ENCODE results near the gene EFHD2. TPM values are rescaled to one million over a fixed set of nuclear protein-coding genes. Genes with fewer than 3 reads are reported as not detected.
A peak's percentile ranks its signal among the peaks of the same experiment; 100 is the strongest.

Gene EFHD2
- polyA plus RNA-seq, 1 donor from 2014 or later: 10.3 TPM

- no peak overlapping the region for H3K4me3 ChIP-seq (ENCODE audit: low read length)
- no peaks in the 10 kb centered on the region for H3K36me3 ChIP-seq (ENCODE audit: insufficient read depth, low read length)
- H3K9me3 ChIP-seq (ENCODE audit: low read length): no peaks in the 10 kb centered on the region
- no peaks in the 10 kb centered on the region for H4K20me1 ChIP-seq (ENCODE audit: insufficient read depth)
- TF ChIP-seq TAF1 (IDR thresholded peaks at IDR 0.05; ENCODE audit: low read depth): no peak
- TF ChIP-seq SMC3 (conservative IDR thresholded peaks at IDR 0.05; ENCODE audit: poor library complexity): no peak
- no peak for TF ChIP-seq RAD21 (conservative IDR thresholded peaks at IDR 0.05)
- TF ChIP-seq EP300 (conservative IDR thresholded peaks at IDR 0.05; ENCODE audit: poor library complexity, severe bottlenecking): no peak
- TF ChIP-seq CTCF (IDR thresholded peaks at IDR 0.05; ENCODE audit: poor library complexity, severe bottlenecking): no peak
- TF ChIP-seq MXI1 (conservative IDR thresholded peaks at IDR 0.05; ENCODE audit: poor library complexity, severe bottlenecking): no peak
- TF ChIP-seq POLR2AphosphoS5 (IDR thresholded peaks at IDR 0.05): no peak
- no peak overlapping the region for H3K4me2 ChIP-seq (ENCODE audit: low read length)
- no peaks in the 10 kb centered on the region for H3F3A ChIP-seq (ENCODE audit: insufficient read depth, low read length, poor library complexity, severe bottlenecking)
- no peak overlapping the region for H3K9ac ChIP-seq (ENCODE audit: low read length)
- no peaks in the 10 kb centered on the region for H3K9me2 ChIP-seq (ENCODE audit: insufficient read depth, low read length)
- no peak overlapping the region for H2AFZ ChIP-seq (ENCODE audit: low read depth, low read length)
- no peak overlapping the region for H3K27ac ChIP-seq (ENCODE audit: low read length)
- H3K27me3 ChIP-seq (ENCODE audit: insufficient read depth, low read depth, low read length): no peaks in the 10 kb centered on the region
- no peaks in the 10 kb centered on the region for H3K79me2 ChIP-seq (replicated peaks; ENCODE audit: insufficient read depth, low read length)
Observed at GRCh38 chr1:15429701-15430149, 20.0 kb downstream of the EFHD2 start.

GRCh38 chr1:15430787-15431570 is 21.3 kb downstream of the EFHD2 start:
- H3K4me2 ChIP-seq (ENCODE audit: low read length): no peak overlapping the region
- H4K20me1 ChIP-seq (ENCODE audit: insufficient read depth): no peaks in the 10 kb centered on the region
- H3K9me3 ChIP-seq (ENCODE audit: low read length): no peaks in the 10 kb centered on the region
- H3K27ac ChIP-seq (ENCODE audit: low read length): no peak overlapping the region
- H3K4me3 ChIP-seq (ENCODE audit: low read length): no peak overlapping the region
- no peaks in the 10 kb centered on the region for H3K9me2 ChIP-seq (ENCODE audit: insufficient read depth, low read length)
- no peaks in the 10 kb centered on the region for H3K27me3 ChIP-seq (ENCODE audit: insufficient read depth, low read depth, low read length)
- H3K9ac ChIP-seq (ENCODE audit: low read length): no peak overlapping the region
- H2AFZ ChIP-seq (ENCODE audit: low read depth, low read length): no peak overlapping the region
- no peaks in the 10 kb centered on the region for H3K36me3 ChIP-seq (ENCODE audit: insufficient read depth, low read length)
- H3F3A ChIP-seq (ENCODE audit: insufficient read depth, low read length, poor library complexity, severe bottlenecking): no peaks in the 10 kb centered on the region
- H3K79me2 ChIP-seq (replicated peaks; ENCODE audit: insufficient read depth, low read length): no peaks in the 10 kb centered on the region
- TF ChIP-seq POLR2AphosphoS5 (IDR thresholded peaks at IDR 0.05): no peak
- peak; percentile 95 for TF ChIP-seq CTCF (IDR thresholded peaks at IDR 0.05; ENCODE audit: poor library complexity, severe bottlenecking)
- TF ChIP-seq SMC3 (conservative IDR thresholded peaks at IDR 0.05; ENCODE audit: poor library complexity): peak; percentile 94
- TF ChIP-seq TAF1 (IDR thresholded peaks at IDR 0.05; ENCODE audit: low read depth): no peak
- no peak for TF ChIP-seq EZH2 (IDR thresholded peaks at IDR 0.05; ENCODE audit: borderline replicate concordance, insufficient read depth, low read length, poor library complexity, severe bottlenecking)
- peak; percentile 97 for TF ChIP-seq RAD21 (conservative IDR thresholded peaks at IDR 0.05)
- no peak for TF ChIP-seq MXI1 (conservative IDR thresholded peaks at IDR 0.05; ENCODE audit: poor library complexity, severe bottlenecking)
- no peak for TF ChIP-seq EP300 (conservative IDR thresholded peaks at IDR 0.05; ENCODE audit: poor library complexity, severe bottlenecking)

Data from neural cell (in vitro differentiated cells).